Amniotic stem cell (primary cell): Measurements from ENCODE around the gene RAB3B.

Experiments
- DNase-seq: peaks from one replicate; lab custom pipeline; 2025; lab: John Stamatoyannopoulos, UW

The RAB3B gene

DNA sequence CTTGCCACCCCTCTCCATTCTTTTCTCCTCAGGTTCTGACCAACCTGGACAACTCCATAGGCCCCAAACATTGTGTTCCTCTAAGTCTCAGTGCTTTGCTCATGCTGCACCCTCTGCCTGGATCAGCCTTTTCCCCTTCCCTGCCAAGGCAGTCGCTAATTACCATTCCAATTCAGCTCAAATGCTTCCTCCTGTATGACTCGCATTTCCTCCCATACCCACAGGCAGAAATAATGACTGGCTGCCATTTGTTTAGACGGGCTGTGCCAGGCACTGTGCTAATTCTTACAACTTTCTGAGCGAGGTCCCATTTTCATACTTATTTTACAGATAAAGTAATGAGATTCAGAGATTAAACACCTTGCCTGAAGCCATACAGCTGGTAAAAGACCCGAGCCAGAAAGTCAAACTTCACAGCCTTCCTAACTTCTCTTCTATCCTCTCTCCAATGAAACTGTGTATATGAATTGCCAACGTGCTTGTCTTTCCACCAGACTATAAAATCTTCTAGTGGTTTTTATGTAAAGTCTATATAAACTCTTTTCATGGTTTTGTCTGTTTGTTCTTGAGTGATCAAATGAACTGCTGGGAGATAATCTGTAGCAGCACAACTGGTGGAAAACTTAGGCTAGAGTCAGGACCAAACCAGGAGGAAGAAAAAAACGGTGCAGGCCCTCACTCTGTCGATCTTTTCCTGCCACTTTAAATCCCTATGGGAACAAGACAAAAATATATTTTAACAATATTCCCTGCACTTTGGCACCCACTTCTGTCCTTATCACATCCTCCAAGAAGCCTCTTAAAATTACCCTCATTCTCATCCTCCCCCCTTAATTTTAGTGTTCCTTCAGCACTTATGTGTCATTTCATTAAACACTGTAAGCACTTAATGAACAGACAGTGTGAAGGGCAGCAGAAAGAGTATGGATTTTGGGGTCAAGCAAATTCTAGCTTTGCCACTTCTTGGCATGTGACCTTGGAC is 33.7 kb downstream of the RAB3B start:
- no peak for DNase-seq

DNA sequence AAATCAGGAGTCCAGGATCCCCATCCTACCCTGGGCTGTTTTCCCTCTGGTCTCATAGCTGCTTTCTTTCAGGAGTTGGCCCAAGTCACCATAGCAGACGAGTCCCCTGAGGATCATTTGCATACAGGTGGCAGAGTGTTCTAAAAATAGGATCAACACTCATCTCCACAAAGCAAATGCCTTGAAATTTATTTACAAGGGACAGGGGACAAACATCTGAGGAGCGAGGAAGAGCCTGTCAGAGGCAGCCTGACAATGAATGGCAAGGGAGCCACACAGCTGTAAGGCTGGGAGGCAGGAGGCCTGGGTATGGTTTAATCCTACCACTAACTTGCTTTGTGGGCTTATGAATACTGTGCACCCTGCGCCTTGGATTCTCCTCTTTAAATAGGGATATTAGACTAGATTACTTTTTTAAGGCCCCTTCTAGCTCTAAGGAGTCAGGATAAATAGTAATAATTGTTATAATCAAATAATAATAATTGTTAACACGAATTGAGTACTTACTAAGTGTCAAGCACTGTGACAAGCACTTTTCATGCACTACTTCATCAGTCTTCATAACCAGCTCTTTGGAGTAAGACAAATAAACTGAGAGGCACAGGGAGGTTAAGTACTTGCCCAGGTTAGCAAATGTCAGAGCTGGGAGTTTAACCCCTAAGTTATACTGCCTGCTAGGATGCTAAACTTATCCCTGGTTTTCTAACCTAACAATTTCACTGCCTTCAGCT is 34.5 kb downstream of the RAB3B start:
- DNase-seq = no peak

DNA sequence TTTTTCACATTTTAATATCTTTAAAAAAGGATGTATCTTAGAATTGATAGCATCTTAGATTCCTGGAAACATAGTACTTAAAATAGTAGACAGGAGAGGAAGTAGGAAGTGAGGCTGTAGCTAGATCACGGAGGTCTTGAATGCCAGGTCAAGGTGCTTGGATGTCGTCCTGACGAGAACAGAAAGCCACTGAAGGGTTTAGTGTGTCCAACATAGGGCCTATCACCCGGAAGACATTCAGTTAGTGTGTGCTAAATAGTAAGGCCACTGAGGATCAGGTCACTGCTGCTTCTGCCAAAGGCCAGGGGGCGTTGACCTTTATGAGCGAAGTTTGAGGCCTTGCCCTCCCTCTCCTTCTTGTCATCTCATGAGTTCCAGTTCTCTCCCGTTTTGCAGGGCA is 35.7 kb downstream of the RAB3B start:
- DNase-seq = no peak

DNA sequence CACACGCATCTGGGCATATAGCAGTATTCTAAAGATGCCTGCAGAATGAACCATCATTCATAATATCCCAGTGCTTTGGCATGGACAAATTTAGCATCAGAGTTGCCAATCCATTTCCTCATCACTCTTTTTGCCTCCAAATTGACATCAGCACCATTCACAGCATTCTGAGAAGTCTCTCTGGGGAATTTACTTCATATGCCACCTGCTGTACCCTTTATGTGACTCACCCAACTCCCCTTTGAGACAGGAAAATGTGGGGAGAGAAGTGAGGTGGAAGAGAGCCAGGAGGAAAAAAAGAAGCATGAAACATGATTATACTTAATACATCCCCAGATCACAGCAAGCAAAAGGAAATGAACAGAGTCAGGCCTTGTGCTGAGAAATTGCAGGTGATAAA is 37.4 kb downstream of the RAB3B start:
- DNase-seq = no peak

DNA sequence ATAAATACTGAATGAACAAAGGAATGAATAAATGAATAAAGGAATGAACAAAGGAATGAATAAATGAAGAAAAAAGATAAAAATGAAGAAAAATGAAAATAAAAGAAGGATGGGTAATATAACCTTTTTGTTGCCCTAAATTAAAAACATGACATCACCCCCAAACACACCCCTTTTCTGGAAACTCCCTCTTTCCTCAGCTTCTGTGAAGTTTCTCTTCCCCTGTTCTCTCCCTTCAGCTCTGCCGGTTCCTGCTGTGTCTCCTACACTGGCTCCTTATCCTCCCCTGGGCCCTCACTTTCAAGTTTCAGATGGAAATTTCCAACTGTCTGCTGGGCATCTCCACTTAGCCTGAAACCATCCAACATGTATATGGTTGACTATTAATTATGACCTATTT is 37.9 kb downstream of the RAB3B start:
- no peak for DNase-seq

DNA sequence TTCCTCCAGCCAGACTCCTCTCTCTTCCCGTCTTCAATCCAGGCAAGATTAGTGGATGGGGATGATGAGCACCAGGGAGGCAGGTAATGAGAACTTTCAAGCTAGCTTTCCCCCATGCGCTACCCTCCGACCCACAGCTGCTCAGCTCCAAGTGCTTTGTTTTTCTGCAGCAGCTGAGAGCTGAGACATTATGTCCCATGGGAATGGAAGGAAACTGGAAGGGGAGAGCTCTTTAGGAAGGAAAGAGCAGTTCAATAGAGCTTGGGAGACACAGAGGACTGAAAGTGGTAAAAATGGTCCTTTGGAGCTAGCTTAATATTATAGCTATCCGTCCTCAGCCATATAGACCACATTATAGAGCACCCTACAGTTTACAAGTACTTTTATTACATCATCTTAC is 39.8 kb downstream of the RAB3B start:
- no peak for DNase-seq

DNA sequence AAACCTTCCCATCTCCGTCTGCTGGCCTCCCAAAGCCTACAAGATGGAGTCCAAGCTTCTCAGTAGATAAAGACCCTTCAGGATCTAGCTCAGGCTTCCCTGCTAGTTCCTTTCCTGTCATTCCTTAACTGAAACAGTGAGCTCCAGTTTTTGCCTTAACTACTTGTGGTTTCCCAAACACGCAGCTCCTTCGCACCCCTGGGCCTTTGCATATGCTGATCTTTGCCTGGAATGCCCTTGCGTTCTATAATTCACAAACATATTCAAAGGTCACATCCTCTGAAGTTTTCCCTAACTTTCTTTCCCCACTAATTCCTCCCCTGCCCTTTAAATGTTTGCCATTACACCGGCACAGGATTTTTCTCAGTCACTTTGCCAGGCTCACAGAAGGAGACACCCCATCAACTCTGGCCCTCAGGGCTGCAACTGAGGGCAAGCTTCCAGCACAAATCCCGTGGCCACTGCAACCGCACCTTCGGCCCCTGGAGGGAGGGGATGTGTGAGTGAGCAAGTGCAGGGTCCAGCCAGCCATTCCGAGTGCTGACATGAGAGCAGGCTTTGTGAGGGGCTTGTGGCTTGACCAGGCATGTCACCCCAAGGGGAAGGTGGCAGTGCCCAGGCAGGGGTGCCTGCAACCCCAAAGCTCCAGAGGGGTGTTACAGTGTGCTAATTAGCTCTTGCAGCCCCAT is 41.3 kb downstream of the RAB3B start:
- DNase-seq = no peak

DNA sequence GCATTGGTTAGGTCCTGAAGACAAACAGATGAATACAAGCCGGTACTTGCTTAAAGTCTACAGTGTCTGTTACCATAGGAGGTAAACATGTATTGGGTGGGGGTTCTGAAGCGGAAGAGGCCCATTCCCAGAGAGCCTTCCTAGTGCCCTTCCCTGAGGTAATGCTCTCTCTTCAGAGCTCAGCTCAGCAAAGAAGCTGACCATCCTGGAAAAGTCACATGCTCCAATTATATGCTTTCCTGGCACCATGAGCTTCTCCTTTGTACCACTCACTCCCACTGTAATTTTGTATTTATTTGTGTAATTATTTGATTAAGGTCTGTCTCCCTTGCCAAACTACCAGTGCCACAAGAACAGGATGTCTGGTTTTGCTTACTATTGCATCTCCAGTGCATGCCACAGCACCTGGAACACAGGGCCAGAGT is 42.0 kb downstream of the RAB3B start:
- no peak for DNase-seq

DNA sequence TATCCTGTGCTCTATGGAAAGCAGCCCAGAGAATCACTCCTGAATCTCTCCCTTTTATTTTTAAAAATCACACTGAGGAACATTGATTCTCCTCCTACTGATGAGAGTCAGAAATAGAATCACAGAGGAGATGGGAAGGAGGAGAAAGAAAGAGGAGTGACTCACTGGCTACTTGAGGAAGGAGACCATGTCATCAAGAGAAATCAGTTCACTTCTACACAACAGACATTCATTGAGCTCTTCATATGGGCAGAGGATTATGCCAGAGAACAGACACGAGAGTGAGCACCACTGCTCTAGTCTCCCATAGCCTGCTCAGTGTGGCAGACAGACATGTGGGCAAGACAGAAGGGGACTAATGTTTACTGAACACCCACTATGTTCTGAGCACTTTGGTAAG is 44.2 kb downstream of the RAB3B start:
- no peak for DNase-seq

DNA sequence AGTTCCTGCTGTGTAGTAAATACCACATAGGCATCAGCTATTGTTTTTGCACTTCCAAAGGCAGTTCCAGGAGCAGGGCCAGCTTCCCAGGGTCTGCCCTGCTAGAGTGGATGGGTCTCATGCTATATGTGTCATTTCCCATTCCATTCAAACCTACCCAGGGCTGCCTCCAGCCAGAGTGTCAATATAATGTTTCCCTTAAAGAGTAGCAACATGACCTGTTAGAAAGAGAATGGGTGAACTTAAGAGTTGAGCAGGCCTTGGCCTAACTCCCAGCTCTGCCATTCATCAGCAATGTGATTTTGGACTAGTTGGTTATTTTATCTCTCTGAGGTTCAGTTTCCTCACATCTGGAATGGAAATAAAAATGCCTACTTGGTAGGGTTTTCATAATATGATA is 44.9 kb downstream of the RAB3B start:
- no peak for DNase-seq

DNA sequence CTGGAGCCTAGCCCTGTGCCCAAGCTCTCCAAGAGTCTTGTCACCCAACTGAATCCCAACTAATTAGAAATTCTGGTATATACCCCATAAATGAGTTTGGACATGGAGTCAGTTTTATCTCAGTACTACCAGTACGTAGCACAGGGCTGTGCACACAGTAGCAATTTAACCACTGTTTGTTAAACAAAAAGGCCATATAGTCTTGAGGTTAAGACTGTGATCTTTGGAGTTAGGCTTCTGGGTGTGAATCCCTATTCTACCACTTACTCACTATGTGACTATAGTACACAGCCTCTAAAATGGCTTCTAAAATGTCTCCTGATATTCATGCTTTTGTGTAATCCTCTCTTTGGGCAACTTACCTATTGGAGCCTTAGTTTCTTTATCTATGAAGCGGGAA is 48.2 kb downstream of the RAB3B start:
- no peak for DNase-seq

DNA sequence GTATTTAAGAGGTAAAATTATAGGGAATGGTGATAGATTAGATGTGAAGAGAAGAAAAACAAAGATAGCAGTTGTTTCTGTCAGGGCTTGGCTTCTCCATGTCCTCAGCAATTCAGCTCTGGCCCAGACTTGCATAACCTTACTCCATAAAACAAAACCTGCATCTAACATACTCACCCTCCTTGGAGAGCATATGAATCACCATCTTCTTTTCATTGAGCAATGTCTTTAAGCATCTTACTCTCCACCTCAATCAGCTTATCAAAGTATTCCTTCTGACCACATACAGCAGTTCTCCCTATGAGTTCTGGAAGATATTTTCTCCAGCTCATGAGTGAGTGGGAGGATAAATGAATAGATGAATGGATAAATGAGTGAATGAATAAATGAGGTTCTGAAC is 49.0 kb downstream of the RAB3B start:
- DNase-seq = no peak

DNA sequence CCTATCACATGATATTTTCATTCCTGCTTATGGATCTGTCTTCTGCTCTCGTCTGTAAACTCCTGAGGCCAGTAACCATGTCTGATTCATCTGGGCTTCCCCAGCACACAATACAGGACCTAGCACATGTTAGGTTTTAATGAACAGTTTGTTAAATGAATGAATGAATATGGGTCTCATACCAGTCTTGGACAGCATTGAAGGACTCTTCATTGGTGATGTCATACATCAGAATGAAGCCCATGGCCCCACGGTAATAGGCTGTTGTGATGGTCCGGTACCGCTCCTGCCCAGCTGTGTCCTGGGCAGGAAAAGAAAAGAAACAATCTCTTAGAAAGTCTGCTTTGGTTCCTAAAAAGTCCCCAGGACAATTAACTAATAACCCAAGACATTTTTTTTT is 53.4 kb downstream of the RAB3B start:
- no peak for DNase-seq

DNA sequence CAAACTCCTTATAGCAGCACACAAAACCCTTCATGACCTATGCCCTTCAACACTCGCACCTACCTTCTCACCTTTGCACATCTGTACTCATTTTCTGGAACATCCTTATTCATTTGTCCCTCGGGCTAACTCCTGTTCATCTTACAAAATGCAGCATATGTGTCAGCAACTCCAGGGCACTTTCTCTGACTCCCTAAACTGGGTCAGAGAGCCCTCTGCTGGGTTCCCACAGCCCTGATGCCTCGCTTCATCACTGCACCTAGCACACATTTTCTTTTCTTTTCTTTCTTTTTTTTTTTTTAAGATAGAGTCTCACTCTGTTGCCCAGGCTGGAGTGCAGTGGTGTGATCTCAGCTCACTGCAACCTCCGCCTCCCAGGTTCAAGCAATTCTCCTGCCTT is 54.0 kb downstream of the RAB3B start:
- DNase-seq = no peak

DNA sequence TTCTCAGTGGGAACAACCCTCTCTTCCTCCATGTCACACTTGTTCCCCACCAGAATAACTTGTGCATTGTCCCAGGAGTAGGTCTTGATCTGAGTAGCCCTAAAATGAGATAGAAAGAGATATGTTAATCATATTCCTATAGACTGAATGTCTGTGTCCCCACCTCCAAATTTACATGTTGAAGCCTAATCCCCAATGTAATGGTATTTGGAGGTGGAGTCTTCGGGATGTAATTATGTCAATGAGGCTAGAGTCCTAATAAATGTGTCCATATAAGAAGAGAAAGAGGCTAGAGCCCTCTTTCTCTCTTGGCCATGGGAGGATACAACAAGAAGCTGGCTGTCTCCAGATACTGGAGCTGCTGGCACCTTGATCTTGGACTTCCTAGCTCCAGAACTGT is 57.2 kb downstream of the RAB3B start:
- DNase-seq = no peak

DNA sequence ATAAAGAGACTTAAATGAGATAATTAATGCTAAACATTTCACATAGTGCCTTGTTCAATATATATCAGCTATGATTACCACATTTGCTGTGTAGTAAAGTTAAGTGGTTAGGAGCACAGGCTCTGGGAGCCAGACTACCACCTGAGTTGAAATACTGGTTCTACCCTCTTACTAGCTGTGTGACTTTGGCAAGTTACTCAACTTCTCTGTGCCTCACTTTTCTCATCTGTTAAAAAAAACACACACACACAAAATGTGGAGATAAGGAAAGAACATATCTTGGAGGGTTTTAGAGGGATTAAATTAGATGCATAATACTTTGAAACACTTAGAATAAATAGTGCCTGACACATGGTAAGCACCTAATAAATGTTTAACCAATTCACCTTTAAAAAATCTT is 60.2 kb downstream of the RAB3B start:
- no peak for DNase-seq

DNA sequence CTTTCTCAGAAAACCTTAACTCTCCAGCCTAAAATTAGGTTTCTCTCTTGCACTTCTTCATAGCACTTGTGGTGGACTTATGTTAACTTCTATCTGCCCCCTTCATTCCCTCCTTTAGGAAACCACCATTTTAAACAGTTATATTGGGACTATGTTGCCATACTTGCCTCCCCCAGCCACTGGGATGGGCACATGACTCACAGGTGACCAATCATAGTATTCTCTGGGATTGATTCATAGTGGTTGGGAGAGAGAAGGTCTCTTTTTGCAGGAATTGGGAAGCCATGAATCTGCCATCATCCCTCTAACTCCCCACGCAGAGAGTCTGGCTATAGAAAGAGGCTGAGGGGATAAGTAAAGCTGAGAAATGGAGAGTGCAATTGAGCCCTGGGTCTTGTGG is 61.6 kb downstream of the RAB3B start:
- DNase-seq = no peak

DNA sequence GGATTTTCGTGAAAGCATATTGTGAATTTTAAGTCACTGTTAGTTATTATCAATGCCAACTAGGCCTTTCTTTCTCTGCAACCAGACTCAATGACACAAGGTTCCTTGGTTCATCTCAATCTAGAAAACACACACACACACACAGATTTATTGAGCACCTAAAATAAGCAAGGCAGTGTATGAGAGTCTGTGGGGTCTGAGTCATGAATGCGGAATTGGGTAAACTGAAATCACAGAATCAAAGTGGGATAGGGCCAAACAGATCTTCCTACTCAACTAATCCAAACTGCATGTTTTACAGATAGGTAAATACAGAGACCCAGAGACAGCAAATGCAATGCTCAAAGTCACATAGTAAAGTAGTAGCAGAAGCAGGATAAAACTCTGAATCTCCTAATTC is 63.5 kb downstream of the RAB3B start:
- DNase-seq = no peak

DNA sequence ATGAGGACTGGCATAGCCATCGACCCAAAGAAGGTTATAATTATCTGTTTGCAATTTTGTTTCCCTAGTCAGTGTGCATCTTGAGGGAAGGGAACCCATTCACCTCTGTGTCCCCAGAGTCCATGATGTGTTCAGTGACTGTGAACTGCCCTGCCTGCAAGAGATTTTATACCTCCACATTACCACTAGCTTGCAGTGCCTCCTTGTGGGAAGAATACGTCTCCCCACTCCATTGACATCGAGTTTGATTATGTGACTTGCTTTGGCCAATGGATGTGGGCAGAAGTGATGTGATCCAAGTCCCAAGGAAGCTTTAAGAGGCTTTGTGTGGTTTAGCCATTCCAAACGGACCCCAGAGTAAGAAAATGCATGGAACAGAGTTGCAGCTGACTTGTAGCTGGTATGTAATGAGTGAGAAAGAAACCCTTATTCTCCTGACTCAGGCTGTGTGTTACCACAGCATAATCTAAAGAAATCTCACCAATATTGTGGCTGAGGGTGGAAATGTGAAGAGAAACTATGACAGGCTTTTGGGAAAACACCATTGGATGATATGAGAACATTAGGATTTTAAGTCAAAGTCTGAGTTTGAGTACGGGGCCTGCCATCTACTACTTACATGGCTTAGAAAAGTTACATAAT is 64.2 kb downstream of the RAB3B start:
- DNase-seq = no peak

DNA sequence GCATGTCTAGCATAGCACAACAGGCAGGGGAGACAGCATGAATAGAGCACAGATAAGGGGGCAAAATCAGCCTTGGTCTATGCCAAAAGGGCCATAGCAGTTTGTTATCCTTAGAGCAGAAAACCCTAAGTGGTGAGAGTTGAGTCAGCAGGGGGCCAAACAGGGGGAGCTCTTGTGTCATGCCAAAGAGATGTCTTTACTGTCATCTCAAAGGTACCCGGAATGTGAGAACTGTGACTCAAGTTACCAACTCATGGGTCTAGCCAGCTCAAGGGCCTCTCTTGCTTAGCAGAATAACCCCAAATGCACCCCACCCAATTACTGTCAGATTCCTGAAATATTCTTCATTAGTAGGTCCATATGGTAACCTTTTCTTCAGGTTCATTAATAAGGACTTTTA is 66.0 kb downstream of the RAB3B start:
- DNase-seq = no peak

DNA sequence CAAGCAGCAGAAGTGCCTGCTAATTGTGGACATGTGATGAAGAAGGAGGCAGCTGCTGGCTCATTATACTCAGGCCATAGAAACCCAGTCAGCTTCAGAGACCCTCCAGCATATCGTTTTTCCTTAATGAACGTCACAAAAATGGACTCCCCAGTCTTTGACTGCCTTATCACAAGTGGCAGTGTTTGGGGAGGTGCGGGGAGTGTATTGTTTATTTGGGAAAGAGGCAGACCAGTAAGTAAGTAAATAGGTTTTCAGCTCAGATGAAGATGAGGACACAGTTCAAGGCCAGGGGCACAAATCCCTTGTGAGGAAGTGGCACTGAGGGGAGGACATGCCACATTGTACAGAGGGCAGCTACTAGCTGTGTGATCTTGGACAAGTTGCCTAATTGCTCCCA is 68.5 kb downstream of the RAB3B start:
- no peak for DNase-seq

DNA sequence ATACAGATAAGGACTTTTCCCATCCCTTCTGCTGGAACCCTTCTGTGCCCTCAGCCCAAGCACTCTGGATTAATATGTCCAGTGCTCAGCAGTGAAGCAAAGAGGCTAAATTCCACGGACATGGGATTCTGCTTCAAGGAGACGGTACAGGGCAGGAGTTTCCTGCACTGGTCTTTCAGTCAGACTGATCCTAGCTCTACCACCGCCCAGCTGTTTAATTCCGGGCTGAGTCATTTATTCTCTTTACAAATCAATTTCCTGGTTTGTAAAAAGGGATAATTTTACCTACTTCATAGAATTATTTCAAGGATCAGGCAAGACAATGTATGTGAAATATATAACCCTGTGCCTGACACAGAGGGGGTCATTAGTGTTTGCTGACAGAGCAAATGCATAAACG is 70.4 kb downstream of the RAB3B start:
- no peak for DNase-seq
